ENCODE results near the gene LGALSL. TPM values are rescaled to one million over a fixed set of nuclear protein-coding genes. Genes with fewer than 3 reads are reported as not detected.
A peak's percentile ranks its signal among the peaks of the same experiment; 100 is the strongest.

Gene LGALSL
- total RNA-seq, 2 donors from 2014 or later, result 15.8 to 19.3 TPM

DNA sequence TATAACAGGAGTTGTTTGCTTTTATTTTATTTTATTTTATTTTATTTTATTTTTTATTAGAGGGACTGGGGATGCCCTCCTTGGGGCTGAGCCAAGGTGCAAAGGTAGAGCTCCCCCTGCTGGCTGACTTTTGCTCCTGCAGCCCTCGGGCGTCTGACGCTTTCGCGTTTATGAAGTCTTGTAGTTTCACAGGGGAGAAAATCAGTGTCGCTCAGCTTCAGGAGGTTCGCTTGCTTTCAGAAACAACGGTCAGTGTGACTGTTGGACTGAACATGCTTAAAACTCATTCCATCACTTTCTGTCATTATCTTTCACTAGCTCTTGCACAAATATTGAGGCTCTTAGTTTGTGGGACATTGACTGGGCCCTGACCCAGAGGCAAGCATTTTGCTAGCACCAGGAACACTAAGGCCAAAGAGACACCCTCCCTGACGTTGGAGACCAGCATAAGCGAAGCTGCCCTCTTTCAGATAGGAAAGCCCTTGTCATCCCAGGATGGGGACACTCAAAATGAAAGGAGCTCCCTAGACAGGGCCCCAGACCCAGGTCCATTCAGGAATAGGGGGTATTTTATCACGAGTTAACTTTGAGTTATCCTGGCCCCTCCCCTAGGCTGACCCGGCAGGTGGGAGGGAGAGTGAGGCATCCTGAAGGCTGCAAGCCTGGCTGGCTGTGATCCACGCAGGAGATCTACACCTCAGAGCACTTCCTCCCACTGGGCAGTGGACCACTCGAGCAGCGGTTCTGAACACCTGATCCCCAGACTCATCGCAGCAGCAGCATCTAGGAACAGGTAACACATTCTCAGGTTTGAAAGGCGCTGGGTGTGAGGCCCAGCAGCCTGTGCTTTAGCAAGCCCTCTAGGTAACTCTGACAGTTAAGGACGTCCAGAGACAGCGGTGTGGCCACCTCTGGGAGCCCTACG is 34.4 kb downstream of the LGALSL start:
- H3K4me3 ChIP-seq, result no peak overlapping the region
- no peak for DNase-seq (ENCODE audit: low spot score)
- TF ChIP-seq CTCF (IDR thresholded peaks at IDR 0.05), result peak; percentile 91
- H3K27me3 ChIP-seq (replicated peaks; ENCODE audit: insufficient read depth), result no peaks in the 10 kb centered on the region
- no peaks in the 10 kb centered on the region for H3K36me3 ChIP-seq
- H3K9me3 ChIP-seq, result no peaks in the 10 kb centered on the region
- H3K27ac ChIP-seq, result no peak overlapping the region
- no peak for ATAC-seq (ENCODE audit: insufficient number of reproducible peaks, low FRiP score, low read depth)
- H3K4me1 ChIP-seq (ENCODE audit: control insufficient read depth in 1 of 2, low read depth in 2 of 2), result peaks cover 0 to 26% of the 10 kb centered on the region in 2 donors

DNA sequence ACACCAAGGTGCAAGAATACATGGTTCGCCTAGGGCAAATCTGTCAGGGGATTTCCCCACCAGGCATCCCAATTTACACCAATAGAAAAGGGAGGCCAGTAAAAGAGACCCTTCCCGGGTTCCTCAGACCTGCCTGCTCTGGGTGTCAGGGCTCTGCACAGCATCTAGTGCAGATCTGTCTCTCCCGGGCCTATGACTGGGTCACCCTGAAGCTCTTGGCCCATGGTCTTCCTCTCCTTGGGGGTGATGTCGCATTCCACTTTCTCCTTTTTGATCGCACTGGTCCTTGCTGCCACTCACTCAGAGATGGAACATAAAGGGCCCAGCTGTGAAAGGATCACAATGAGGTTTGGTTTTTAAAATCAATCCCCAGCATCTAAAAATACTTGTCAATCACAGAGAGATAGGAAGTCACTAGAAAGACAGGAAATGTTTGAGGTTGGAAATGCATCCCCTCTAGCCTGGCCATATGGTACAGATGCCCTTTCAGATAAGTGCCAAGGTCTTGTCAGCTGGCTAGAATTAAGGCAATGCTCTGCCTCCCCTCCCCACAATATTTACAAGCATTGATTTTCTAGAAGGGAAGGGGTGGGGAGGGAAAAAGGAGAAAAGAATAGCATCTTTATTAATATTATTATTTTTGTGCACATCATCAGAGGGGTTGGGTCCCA is 35.3 kb downstream of the LGALSL start:
- no peak for ATAC-seq (ENCODE audit: insufficient number of reproducible peaks, low FRiP score, low read depth)
- H3K27ac ChIP-seq, result no peak overlapping the region
- no peak overlapping the region for H3K4me3 ChIP-seq
- H3K4me1 ChIP-seq (ENCODE audit: control insufficient read depth in 1 of 2, low read depth in 2 of 2), result peaks cover 0 to 26% of the 10 kb centered on the region in 2 donors
- H3K36me3 ChIP-seq, result no peaks in the 10 kb centered on the region
- TF ChIP-seq CTCF (IDR thresholded peaks at IDR 0.05), result no peak
- no peaks in the 10 kb centered on the region for H3K9me3 ChIP-seq
- no peak for DNase-seq (ENCODE audit: low spot score)
- no peaks in the 10 kb centered on the region for H3K27me3 ChIP-seq (replicated peaks; ENCODE audit: insufficient read depth)

DNA sequence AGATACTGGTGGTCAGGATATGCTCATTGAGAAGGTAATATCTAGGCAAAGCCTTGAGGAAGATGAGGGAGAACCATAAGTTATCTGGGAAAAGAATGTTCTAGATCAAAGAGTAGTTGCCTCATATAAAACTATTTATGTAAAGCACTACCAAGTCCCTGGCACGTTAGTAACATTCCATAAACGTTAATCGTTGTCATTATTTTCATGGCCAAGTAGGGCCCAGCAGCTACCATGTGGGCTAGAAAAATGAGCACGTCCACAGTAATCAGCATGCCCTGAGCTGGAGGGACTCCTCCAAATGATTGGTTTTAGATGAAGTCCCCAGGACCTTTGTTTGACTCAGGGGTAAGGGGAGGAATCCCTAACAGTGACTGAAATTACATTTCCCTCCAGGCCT is 37.5 kb downstream of the LGALSL start:
- no peaks in the 10 kb centered on the region for H3K27me3 ChIP-seq (replicated peaks; ENCODE audit: insufficient read depth)
- H3K36me3 ChIP-seq, result no peaks in the 10 kb centered on the region
- no peak overlapping the region for H3K4me3 ChIP-seq
- ATAC-seq (ENCODE audit: insufficient number of reproducible peaks, low FRiP score, low read depth), result peak; percentile 48
- peak overlapping the region; percentile 55 to 65 for H3K27ac ChIP-seq
- no peaks in the 10 kb centered on the region for H3K9me3 ChIP-seq
- no peak for DNase-seq (ENCODE audit: low spot score)
- TF ChIP-seq CTCF (IDR thresholded peaks at IDR 0.05), result no peak
- peaks cover 0 to 26% of the 10 kb centered on the region in 2 donors for H3K4me1 ChIP-seq (ENCODE audit: control insufficient read depth in 1 of 2, low read depth in 2 of 2)

DNA sequence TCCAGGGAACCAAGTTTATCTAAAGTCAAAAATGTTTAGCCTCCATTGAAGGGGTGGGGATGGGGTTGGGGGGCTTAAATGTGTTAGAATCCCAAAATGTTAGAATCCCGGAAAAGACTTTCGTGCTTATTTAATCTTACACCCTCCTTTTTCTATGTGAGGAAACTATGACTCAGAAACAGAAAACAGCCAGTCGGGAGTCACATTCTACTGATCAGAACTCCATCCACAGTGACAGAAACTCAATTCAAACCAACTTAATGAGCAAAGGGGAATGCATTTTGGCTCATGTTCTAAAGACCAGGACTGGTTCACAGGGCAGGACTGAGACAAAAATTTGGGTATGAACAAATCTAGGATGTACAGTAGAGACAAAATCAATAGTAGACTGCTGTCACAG is 38.3 kb downstream of the LGALSL start:
- no peak for TF ChIP-seq CTCF (IDR thresholded peaks at IDR 0.05)
- Histone ChIP-seq H3K4me1 (ENCODE audit: control insufficient read depth in 1 of 2, low read depth in 2 of 2) (peaks cover 0 to 26% of the 10 kb centered on the region in 2 donors), H3K4me3 (no peak overlapping the region), H3K27me3 (replicated peaks; ENCODE audit: insufficient read depth) (no peaks in the 10 kb centered on the region), H3K36me3 (no peaks in the 10 kb centered on the region), H3K9me3 (no peaks in the 10 kb centered on the region), H3K27ac (peak overlapping the region; percentile 55 to 65)
- no peak for DNase-seq (ENCODE audit: low spot score)
- peak; percentile 66 for ATAC-seq (ENCODE audit: insufficient number of reproducible peaks, low FRiP score, low read depth)

- no peak overlapping the region for H3K27ac ChIP-seq
- no peak for DNase-seq (ENCODE audit: low spot score)
- no peaks in the 10 kb centered on the region for H3K9me3 ChIP-seq
- H3K36me3 ChIP-seq, result no peaks in the 10 kb centered on the region
- H3K4me3 ChIP-seq, result no peak overlapping the region
- H3K4me1 ChIP-seq (ENCODE audit: control insufficient read depth in 1 of 2, low read depth in 2 of 2), result peaks cover 0 to 26% of the 10 kb centered on the region in 2 donors
- no peaks in the 10 kb centered on the region for H3K27me3 ChIP-seq (replicated peaks; ENCODE audit: insufficient read depth)
- no peak for TF ChIP-seq CTCF (IDR thresholded peaks at IDR 0.05)
- ATAC-seq (ENCODE audit: insufficient number of reproducible peaks, low FRiP score, low read depth), result no peak
Measured at GRCh38 chr2:64492821-64493220, 38.9 kb downstream of the LGALSL start.

Measured in thoracic aorta (tissue), 2 donors.